ENCODE results near the gene USP8.

The USP8 gene

GRCh38 chr15:50543556-50543955 lies 119.4 kb downstream of the USP8 start:
- no peak for DNase-seq (ENCODE audit: low read depth, low spot score)

- peak; percentile 16 for DNase-seq (ENCODE audit: low read depth, low spot score)
These were observed 120.2 kb downstream of the USP8 start for GRCh38 chr15:50544368-50544767.

GRCh38 chr15:50546566-50546965 lies 122.4 kb downstream of the USP8 start, which contains the start of gene USP50:
USP50 (minus strand) TSS chr15:50546666; CDS start chr15:50546525, 141 bp downstream.
- no peak for DNase-seq (ENCODE audit: low read depth, low spot score)

GRCh38 chr15:50549326-50549725 lies 125.1 kb downstream of the USP8 start:
- DNase-seq (ENCODE audit: low read depth, low spot score) = no peak

- no peak for DNase-seq (ENCODE audit: low read depth, low spot score)
These were observed 128.0 kb downstream of the USP8 start for GRCh38 chr15:50552238-50552637.

GRCh38 chr15:50556642-50557371 lies 132.6 kb downstream of the USP8 start:
- no peak for DNase-seq (ENCODE audit: low read depth, low spot score)

- no peak for DNase-seq (ENCODE audit: low read depth, low spot score)
These were observed 133.8 kb downstream of the USP8 start for GRCh38 chr15:50558012-50558411.

GRCh38 chr15:50562735-50563640 lies 138.8 kb downstream of the USP8 start:
- DNase-seq (ENCODE audit: low read depth, low spot score) = no peak

- DNase-seq (ENCODE audit: low read depth, low spot score) = no peak
These were observed 139.6 kb downstream of the USP8 start for GRCh38 chr15:50563756-50564155.
